K562 (cell line): ENCODE measurements around the gene CDRT4. TPM values are rescaled to one million over a fixed set of nuclear protein-coding genes. Genes with fewer than 3 reads are reported as not detected.

ENCODE experiments used
- ATAC-seq: fragments of 200-7000 bp; cut with Tn5 transposase; 3 replicates; pipeline ENCODE4 v1.9.1; 2020; ENCODE audit warnings: moderate library complexity
- BruUV-seq: library from RNA; stranded (reverse); fragments of 400-500 nt; replicated peaks from 2 replicates; lab custom pipeline; 2021; lab: Mats Ljungman, UMichigan
- CTCF ChIA-PET: fragments of 300-600 bp; formaldehyde crosslinking; extraction: SDS; loops from one replicate; lab custom pipeline; 2021; ENCODE audit warnings: low intra/inter-chr PET ratio; lab: Yijun Ruan, JAX
- POLR2A ChIA-PET: fragments of 300-600, 350-650 bp; sonication (Branson Sonifier 250); formaldehyde crosslinking; extraction: SDS; loops from one replicate; lab custom pipeline; 2021; ENCODE audit warnings: antibody characterized with exemption, inconsistent platforms; lab: Yijun Ruan, JAX
- DNase-seq, 4 experiments: peaks; one replicate each; pipeline versions ENCODE4 v3.0.0 to v3.0.0-alpha.2; 2011 to 2018; ENCODE audit warnings: low spot score in 3 of 4, mixed read lengths in 3 of 4; ENCODE audit errors: extremely low read depth in 1 of 4
- FAIRE-seq: peaks from 2 replicates; lab custom pipeline; 2011; peaks lifted over from hg19 to GRCh38; lab: Jason Lieb, UNC
- H2AFZ ChIP-seq: 2 replicates; pipeline ENCODE4 v1.6.0; 2011; ENCODE audit warnings: low read depth, low read length, control low read depth, inconsistent platforms
- H3K27ac ChIP-seq: fragments of 200-600 bp; 3 replicates; pipeline ENCODE4 v1.8.0; 2011; ENCODE audit warnings: low read depth, mild to moderate bottlenecking, control low read depth, inconsistent platforms, low read length, moderate library complexity, mixed read lengths; ENCODE audit errors: extremely low read depth
- H3K27me3 ChIP-seq, 2 experiments: fragments of 300-600 bp in 1 of 2; 2 replicates in 1 of 2; 3 replicates in 1 of 2; pipeline versions ENCODE4 v1.6.0 to v1.8.0; 2011; ENCODE audit warnings: inconsistent platforms in 2 of 2, low read length in 2 of 2, mild to moderate bottlenecking in 1 of 2, mixed read lengths in 1 of 2, moderate library complexity in 1 of 2; ENCODE audit not compliant: control insufficient read depth in 2 of 2, insufficient read depth in 2 of 2
- H3K36me3 ChIP-seq: fragments of 300-600 bp; 3 replicates; pipeline ENCODE4 v1.8.0; 2011; ENCODE audit warnings: mild to moderate bottlenecking, low read length, inconsistent platforms; ENCODE audit not compliant: control insufficient read depth, insufficient read depth
- H3K4me1 ChIP-seq, 2 experiments: fragments of 200-600 bp in 1 of 2; replicated peaks in 1 of 2; 2 replicates in 1 of 2; 3 replicates in 1 of 2; pipeline versions ENCODE4 v1.5.1 to v1.8.0; 2011; ENCODE audit warnings: inconsistent platforms in 2 of 2, low read length in 2 of 2, mild to moderate bottlenecking in 1 of 2, mixed read lengths in 1 of 2, moderate library complexity in 1 of 2; ENCODE audit not compliant: control insufficient read depth in 2 of 2, insufficient read depth in 2 of 2
- H3K4me2 ChIP-seq: 2 replicates; pipeline ENCODE4 v1.6.1; 2011; ENCODE audit warnings: low read length, control low read depth, inconsistent platforms, mixed read lengths; ENCODE audit not compliant: insufficient read depth
- H3K4me3 ChIP-seq: fragments of 200-600 bp; sonication (generic), shearing (Covaris generic); 2 replicates; pipeline ENCODE4 v1.5.1; 2016; ENCODE audit warnings: control low read depth, inconsistent platforms
- H3K79me2 ChIP-seq: fragments of 200-600 bp; 3 replicates; pipeline ENCODE4 v1.8.0; 2011; ENCODE audit warnings: low read length, inconsistent platforms; ENCODE audit not compliant: control insufficient read depth, insufficient read depth
- H3K9ac ChIP-seq, 2 experiments: 2 replicates each; pipeline versions ENCODE4 v1.6.0 to v1.6.1; 2011; ENCODE audit warnings: low read depth in 2 of 2, low read length in 2 of 2, control low read depth in 1 of 2, inconsistent platforms in 1 of 2, mild to moderate bottlenecking in 1 of 2, mixed read lengths in 1 of 2; ENCODE audit not compliant: insufficient read depth in 1 of 2
- H3K9me1 ChIP-seq: one replicate; pipeline ENCODE4 v1.6.0; 2011; ENCODE audit warnings: inconsistent platforms, mild to moderate bottlenecking, low read length, moderate library complexity; ENCODE audit not compliant: control insufficient read depth, insufficient read depth
- H3K9me3 ChIP-seq: replicated peaks from 2 replicates; pipeline ENCODE4 v1.5.1; 2011; ENCODE audit warnings: low read depth, low read length, inconsistent platforms; ENCODE audit not compliant: control insufficient read depth, insufficient read depth
- H4K20me1 ChIP-seq: replicated peaks from 2 replicates; pipeline ENCODE4 v1.6.1; 2011; ENCODE audit warnings: low read length, inconsistent platforms, mixed read lengths; ENCODE audit not compliant: control insufficient read depth, insufficient read depth
- ARNT ChIP-seq, 2 experiments: fragments of 450-650 bp; IDR thresholded peaks; 2 replicates each; pipeline ENCODE4 v1.6.1; 2016; ENCODE audit warnings: mild to moderate bottlenecking in 1 of 2
- ATF2 ChIP-seq: sonication (generic); formaldehyde crosslinking; IDR thresholded peaks from 2 replicates; pipeline ENCODE4 v1.8.1; 2022; ENCODE audit warnings: missing genetic modification reagents
- BRD9 ChIP-seq: fragments of 450-650 bp; IDR thresholded peaks from 2 replicates; pipeline ENCODE4 v1.6.1; 2018; ENCODE audit warnings: low read depth; ENCODE audit not compliant: partially characterized antibody
- CXXC5 ChIP-seq: fragments of 250-450 bp; sonication (Bioruptor Pico); IDR thresholded peaks from 2 replicates; pipeline ENCODE4 v1.8.0; 2022; ENCODE audit warnings: inconsistent platforms, mild to moderate bottlenecking, moderate library complexity
- ELF1 ChIP-seq: fragments of 200-800 bp; sonication (Bioruptor generic); IDR thresholded peaks from 2 replicates; pipeline ENCODE4 v1.6.1; 2016; ENCODE audit warnings: missing genetic modification characterization, missing compliant biosample characterization
- KDM4B ChIP-seq, 2 experiments: fragments of 450-650 bp in 1 of 2; sonication (generic) in 1 of 2; IDR thresholded peaks; 2 replicates each; pipeline ENCODE4 v1.6.1; 2016 to 2017; ENCODE audit warnings: borderline replicate concordance in 2 of 2, antibody characterized with exemption in 1 of 2, low read depth in 1 of 2, mild to moderate bottlenecking in 1 of 2
- RBFOX2 ChIP-seq: fragments of 200-400 bp; formaldehyde crosslinking; IDR thresholded peaks from 2 replicates; pipeline ENCODE4 v1.6.1; 2017; ENCODE audit warnings: low read depth, mild to moderate bottlenecking, low read length, moderate library complexity
- REST ChIP-seq, 2 experiments: fragments of 450-650 bp; formaldehyde crosslinking in 1 of 2; IDR thresholded peaks; 2 replicates each; pipeline versions ENCODE4 v1.4.0 to v1.6.1; 2014 to 2020; ENCODE audit warnings: mild to moderate bottlenecking in 2 of 2, borderline replicate concordance in 1 of 2, low read depth in 1 of 2
- ZNF76 ChIP-seq: fragments of 250-450 bp; sonication (Bioruptor Pico); IDR thresholded peaks from 2 replicates; pipeline ENCODE4 v1.4.0; 2020; ENCODE audit warnings: mild to moderate bottlenecking, moderate library complexity, borderline replicate concordance
- WGBS: fragments of 100-300 bp; shearing (Covaris generic); methylation state at CpG from one replicate; pipeline ENCODE4 v1.1.6; 2016; ENCODE audit warnings: low coverage, mixed read lengths; ENCODE audit not compliant: insufficient coverage; ENCODE audit errors: missing lambda C conversion rate; 5-methylcytosine and 5-hydroxymethylcytosine counted together
- in situ Hi-C: fragments of 300-500 bp; cut with MboI; formaldehyde crosslinking; loops from 4 replicates; pipeline ENCODE4 v1.15.0; 2018; ENCODE audit warnings: inconsistent platforms, mixed read lengths
- intact Hi-C: fragments of 100-400 bp; cut with micrococcal nuclease; formaldehyde crosslinking; loops from 2 replicates; pipeline ENCODE4 v1.14.2; 2022
- polyA plus RNA-seq, 8 experiments: library from polyadenylated mRNA; depleted of rRNA in 4 of 8; stranded (reverse) in 5 of 8; unstranded in 3 of 8; fragments of >200 nt; fragmentation: Nextera tagmentation in 2 of 8; fragmentation: Illumina TruSeq in 1 of 8; extraction: Ambion mirVana in 2 of 8; extraction: Trizol in 1 of 8; gene quantifications; 2 replicates each; pipeline versions ENCODE4 v1.2.1 to v1.2.3, GENCODE V29; 2011 to 2014; ENCODE audit warnings: inconsistent platforms in 1 of 8, missing spikeins in 1 of 8
- total RNA-seq, 7 experiments: library from RNA; depleted of rRNA in 6 of 7; stranded (reverse); fragments of >200 nt in 6 of 7; fragmentation: Illumina TruSeq in 2 of 7; extraction: Trizol in 2 of 7; gene quantifications; 2 replicates each; pipeline versions ENCODE4 v1.2.1 to v1.2.3, GENCODE V29; 2011 to 2021; ENCODE audit warnings: low replicate concordance in 1 of 7

CDRT4 gene
- total and polyA plus RNA-seq, 9 of the 15 experiments (the other 6 are each of a cell fraction or from before 2014, with no cell fraction given) = 1.7 to 6.4 (median 3.5) TPM

- intact Hi-C loops = no loop called here
- peaks cover 19 to 56% of the 10 kb centered on the region in 2 experiments for H3K27me3 ChIP-seq
- BruUV-seq = no TSS peak
- no peak overlapping the region for H3K4me3 ChIP-seq
- no peak overlapping the region for H3K27ac ChIP-seq
- H3K4me2 ChIP-seq = no peak overlapping the region
- 5% methylated on average over 9 of the region's 9 CpGs for WGBS
- H3K36me3 ChIP-seq = no peaks in the 10 kb centered on the region
- no peak overlapping the region for H3K9ac ChIP-seq
- FAIRE-seq = no peak
- CTCF ChIA-PET = no interaction called here
- H3K79me2 ChIP-seq = no peaks in the 10 kb centered on the region
- H2AFZ ChIP-seq = no peak overlapping the region
- H4K20me1 ChIP-seq = no peaks in the 10 kb centered on the region
- POLR2A ChIA-PET = interaction anchor here (0.6 to 0.7 kb wide), 3 partner anchors 9 to 45 kb away, joined by 3 read pairs; no protein-coding TSS in a partner anchor
- in situ Hi-C loops = no loop called here
- DNase-seq = no peak
- ATAC-seq = no peak
- no peaks in the 10 kb centered on the region for H3K4me1 ChIP-seq
- H3K9me3 ChIP-seq = no peaks in the 10 kb centered on the region
- H3K9me1 ChIP-seq = no peaks in the 10 kb centered on the region
- TF ChIP-seq ELF1 (no peak), RBFOX2 (no peak), BRD9 (no peak), ZNF76 (CRISPR knock-in tag) (no peak), KDM4B (IDR thresholded peaks at IDR 0.05; ENCODE audit: borderline replicate concordance in 2 of 2, low read depth in 1 of 2) (no peak), REST (IDR thresholded peaks at IDR 0.05; ENCODE audit: borderline replicate concordance) (no peak), REST (CRISPR knock-in tag; IDR thresholded peaks at IDR 0.05; ENCODE audit: low read depth) (no peak), CXXC5 (CRISPR knock-in tag) (no peak), ARNT (IDR thresholded peaks at IDR 0.05) (no peak), ATF2 (CRISPR knock-in tag) (no peak)
Measured at GRCh38 chr17:15413101-15413771, 54.2 kb downstream of the CDRT4 start.
